Kidney (tissue), 14 donors: ENCODE data around the gene THADA. TPM values are rescaled to one million over a fixed set of nuclear protein-coding genes. Genes with fewer than 3 reads are reported as not detected.

Experiments
- DNase-seq, 5 donors: peaks; one replicate each; pipeline ENCODE4 v3.0.0-alpha.2; 2013 to 2020
- FAIRE-seq: peaks from 2 replicates; lab custom pipeline; 2012; peaks lifted over from hg19 to GRCh38; lab: Jason Lieb, UNC
- H3K27ac ChIP-seq, 2 donors: one replicate each; pipeline ENCODE4 v1.7.0; 2013; ENCODE audit warnings: low read depth in 2 of 2, low read length in 2 of 2, inconsistent platforms in 1 of 2
- H3K27me3 ChIP-seq: one replicate; pipeline ENCODE4 v1.7.1; 2013; ENCODE audit warnings: low read length, inconsistent platforms; ENCODE audit not compliant: control insufficient read depth, insufficient read depth
- H3K36me3 ChIP-seq, 3 donors: one replicate each; pipeline versions ENCODE4 v1.7.0 to v1.7.1; 2013; ENCODE audit warnings: low read length in 3 of 3, control low read depth in 1 of 3, inconsistent platforms in 1 of 3; ENCODE audit not compliant: insufficient read depth in 3 of 3, control insufficient read depth in 2 of 3
- H3K4me1 ChIP-seq, 3 donors: one replicate each; pipeline versions ENCODE4 v1.7.0 to v1.7.1; 2013; ENCODE audit warnings: low read length in 3 of 3, inconsistent platforms in 1 of 3, low read depth in 1 of 3; ENCODE audit not compliant: control insufficient read depth in 2 of 3, insufficient read depth in 2 of 3
- H3K4me3 ChIP-seq, 3 donors: one replicate each; pipeline versions ENCODE4 v1.7.0 to v1.8.1; 2013; ENCODE audit warnings: low read length in 3 of 3, control low read depth in 1 of 3, inconsistent platforms in 1 of 3
- H3K9ac ChIP-seq, 3 donors: one replicate each; pipeline versions ENCODE4 v1.7.0 to v1.7.1; 2013; ENCODE audit warnings: low read length in 3 of 3, control low read depth in 1 of 3, inconsistent platforms in 1 of 3
- H3K9me3 ChIP-seq, 3 donors: one replicate each; pipeline versions ENCODE4 v1.7.0 to v1.7.1; 2013; ENCODE audit warnings: low read length in 3 of 3, control low read depth in 1 of 3, inconsistent platforms in 1 of 3; ENCODE audit not compliant: control insufficient read depth in 2 of 3, insufficient read depth in 1 of 3
- CTCF ChIP-seq: IDR thresholded peaks from 3 replicates; pipeline ENCODE4 v1.5.1; 2012; ENCODE audit warnings: mild to moderate bottlenecking, moderate library complexity, borderline replicate concordance; ENCODE audit not compliant: insufficient read depth; ENCODE audit errors: extremely low read depth
- intact Hi-C: fragments of 100-400 bp; cut with DNase I; formaldehyde crosslinking; loops from one replicate; pipeline ENCODE4 v1.11.1; 2022
- polyA plus RNA-seq: library from polyadenylated mRNA; stranded (reverse); fragments of 350-450 nt; fragmentation: Illumina TruSeq; extraction: RNeasy Lipid Tissue Mini Kit (QIAGEN cat#74804); gene quantifications from one replicate; pipeline ENCODE4 v1.2.3, GENCODE V29; 2014; ENCODE audit warnings: low read depth, low replicate concordance; ENCODE audit not compliant: insufficient read depth
- total RNA-seq: library from RNA; stranded (reverse); fragmentation: NEBNext Ultra II Directional; extraction: Animal tissue kit (Norgen Biotek cat#: 25700); gene quantifications from one replicate; pipeline ENCODE4 v1.2.1, GENCODE V29; 2021
- donor health status: control.
- donor health status: control.
- donor health status: control.
- donor health status: control.
- donor health status: control.
- donor health status: DM: yes; HTN: yes; CAD: no.
- donor health status: Normal renal cell carcinoma (clear cell type).

The THADA gene
- total and polyA plus RNA-seq, 2 donors from 2014 or later: 21.4 to 45.1 TPM

GRCh38 chr2:43402002-43402401, 193.8 kb downstream of the THADA start:
- Histone ChIP-seq H3K9ac (no peak overlapping the region), H3K9me3 (no peaks in the 10 kb centered on the region), H3K36me3 (peaks cover 0 to 2% (median 0%) of the 10 kb centered on the region in 3 donors), H3K27ac (peak overlapping the region in 1 of 2 donors; percentile 73), H3K4me1 (peaks cover 14 to 18% (median 16%) of the 10 kb centered on the region in 3 donors), H3K27me3 (no peaks in the 10 kb centered on the region), H3K4me3 (no peak overlapping the region)
- no peak for TF ChIP-seq CTCF
- intact Hi-C loops: no loop called here
- FAIRE-seq (no peak), DNase-seq (no peak)

DNA sequence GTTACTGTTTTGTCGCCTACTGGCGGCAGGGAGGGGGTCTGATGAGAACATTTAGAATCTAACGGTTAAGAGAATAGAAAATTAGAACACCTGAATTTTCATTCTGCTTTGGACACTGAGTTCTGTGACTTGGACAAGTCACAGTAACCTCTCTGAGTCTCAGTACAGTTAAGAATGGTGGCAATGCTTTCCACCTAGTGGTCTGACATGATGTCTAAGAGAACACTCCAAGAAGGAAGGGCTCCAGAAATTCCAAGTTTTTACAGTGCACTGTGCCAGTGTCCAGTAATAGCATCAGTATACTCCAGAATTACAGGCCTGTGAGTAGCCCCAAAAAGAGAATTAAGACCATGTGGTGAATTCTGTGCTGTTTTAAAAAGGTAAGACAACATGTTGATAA, 195.3 kb downstream of the THADA start:
- Histone ChIP-seq H3K36me3 (peaks cover under 1 to 5% (median 2%) of the 10 kb centered on the region in 3 donors), H3K9ac (no peak overlapping the region), H3K4me3 (no peak overlapping the region), H3K4me1 (peaks cover 6 to 12% (median 11%) of the 10 kb centered on the region in 3 donors), H3K9me3 (no peaks in the 10 kb centered on the region), H3K27ac (no peak overlapping the region), H3K27me3 (no peaks in the 10 kb centered on the region)
- intact Hi-C loops: no loop called here
- DNase-seq (no peak), FAIRE-seq (no peak)
- TF ChIP-seq CTCF: no peak

- no peak for FAIRE-seq
- Histone ChIP-seq H3K27me3 (no peaks in the 10 kb centered on the region), H3K9ac (no peak overlapping the region), H3K9me3 (no peaks in the 10 kb centered on the region), H3K4me3 (no peak overlapping the region), H3K36me3 (peaks cover 2 to 5% (median 5%) of the 10 kb centered on the region in 3 donors), H3K27ac (peak overlapping the region; percentile 17 to 26), H3K4me1 (peaks cover 6 to 12% (median 9%) of the 10 kb centered on the region in 3 donors)
- TF ChIP-seq CTCF: no peak
- DNase-seq: peak in 1 of 5 donors; percentile 87
- intact Hi-C loops: no loop called here
Observed at GRCh38 chr2:43399515-43400264, 196.1 kb downstream of the THADA start.
